Measurements from ENCODE around the gene PKIG. TPM values are rescaled to one million over a fixed set of nuclear protein-coding genes. Genes with fewer than 3 reads are reported as not detected.

PKIG gene
- total RNA-seq, 1 experiment from 2014 or later: 20.1 TPM

DNA sequence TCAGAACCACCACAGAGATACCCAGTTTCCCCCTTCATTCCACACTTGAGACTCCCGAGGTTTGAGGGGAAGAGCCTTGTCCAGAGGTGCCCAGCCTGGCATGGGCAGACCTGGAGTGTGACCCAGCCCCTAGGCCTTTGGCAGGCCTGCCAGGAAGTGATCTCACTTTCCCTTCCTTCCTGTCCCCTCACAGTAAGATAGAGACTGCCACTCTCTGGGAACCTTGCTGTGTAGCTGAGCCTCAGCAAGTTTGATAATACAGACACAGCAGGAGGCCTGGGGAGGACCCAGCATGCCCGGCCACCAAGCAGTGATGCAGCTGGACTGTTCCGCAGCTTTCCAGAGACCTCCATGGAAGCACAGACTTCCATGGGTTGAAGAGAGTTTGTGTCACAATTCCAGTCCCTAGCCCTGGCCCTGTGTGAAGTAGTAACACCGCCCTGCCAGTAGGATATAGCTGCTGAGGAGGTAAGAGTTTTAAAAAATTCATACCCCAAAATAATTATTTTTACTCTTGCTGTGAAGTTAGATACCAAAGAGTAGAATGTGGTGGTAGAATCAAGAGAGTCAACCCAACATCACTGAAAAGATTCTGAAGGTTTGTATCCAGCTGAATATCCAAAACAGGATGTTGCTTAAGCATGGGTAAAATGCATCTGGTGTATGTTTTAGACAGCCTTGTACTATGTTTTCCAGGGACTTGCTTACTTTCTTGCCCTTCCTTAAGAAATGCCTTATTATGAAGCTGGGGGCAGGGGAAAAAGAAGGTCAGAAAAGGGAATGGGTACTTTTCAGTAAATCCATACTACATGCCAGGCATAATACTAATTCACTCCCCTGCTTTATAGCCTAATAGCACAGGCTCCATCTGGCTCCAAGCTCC is 16.3 kb downstream of the PKIG start:
- Histone ChIP-seq H3K27ac (ENCODE audit: low read depth, low read length) (no peak overlapping the region), H3K27me3 (ENCODE audit: insufficient read depth, low read length) (no peaks in the 10 kb centered on the region), H3K4me2 (ENCODE audit: low read length) (no peak overlapping the region), H3K9ac (ENCODE audit: low read length) (no peak overlapping the region), H4K20me1 (ENCODE audit: insufficient read depth) (no peaks in the 10 kb centered on the region), H3K4me1 (ENCODE audit: control insufficient read depth in 1 of 2, insufficient read depth in 2 of 2, low read length in 2 of 2) (peaks cover 0 to 3% of the 10 kb centered on the region in 2 experiments; a peak in 1 of 4 replicates), H3K36me3 (ENCODE audit: control insufficient read depth in 1 of 2, insufficient read depth in 2 of 2, low read length in 2 of 2) (no peaks in the 10 kb centered on the region), H3K9me2 (ENCODE audit: insufficient read depth) (no peaks in the 10 kb centered on the region), H3K9me3 (ENCODE audit: control insufficient read depth in 1 of 2, insufficient read depth in 1 of 2, low read depth in 1 of 2, low read length in 2 of 2) (no peaks in the 10 kb centered on the region), H2AFZ (ENCODE audit: low read depth, low read length, poor library complexity, severe bottlenecking) (no peak overlapping the region), H3K4me3 (replicated peaks in 1 of 2; ENCODE audit: low read depth in 1 of 2, low read length in 2 of 2) (no peak overlapping the region), H3K79me2 (ENCODE audit: insufficient read depth, low read length) (no peaks in the 10 kb centered on the region)
- ATAC-seq (no peak; the same call in 1 of the 2 replicates), DNase-seq (ENCODE audit: low read depth, low spot score) (no peak)
- TF ChIP-seq ZFX (IDR thresholded peaks at IDR 0.05): no peak
- TF ChIP-seq YY1 (IDR thresholded peaks at IDR 0.05; ENCODE audit: extremely low read depth, insufficient replicate concordance, low read depth, low read length): no peak
- TF ChIP-seq, protein P1, sequence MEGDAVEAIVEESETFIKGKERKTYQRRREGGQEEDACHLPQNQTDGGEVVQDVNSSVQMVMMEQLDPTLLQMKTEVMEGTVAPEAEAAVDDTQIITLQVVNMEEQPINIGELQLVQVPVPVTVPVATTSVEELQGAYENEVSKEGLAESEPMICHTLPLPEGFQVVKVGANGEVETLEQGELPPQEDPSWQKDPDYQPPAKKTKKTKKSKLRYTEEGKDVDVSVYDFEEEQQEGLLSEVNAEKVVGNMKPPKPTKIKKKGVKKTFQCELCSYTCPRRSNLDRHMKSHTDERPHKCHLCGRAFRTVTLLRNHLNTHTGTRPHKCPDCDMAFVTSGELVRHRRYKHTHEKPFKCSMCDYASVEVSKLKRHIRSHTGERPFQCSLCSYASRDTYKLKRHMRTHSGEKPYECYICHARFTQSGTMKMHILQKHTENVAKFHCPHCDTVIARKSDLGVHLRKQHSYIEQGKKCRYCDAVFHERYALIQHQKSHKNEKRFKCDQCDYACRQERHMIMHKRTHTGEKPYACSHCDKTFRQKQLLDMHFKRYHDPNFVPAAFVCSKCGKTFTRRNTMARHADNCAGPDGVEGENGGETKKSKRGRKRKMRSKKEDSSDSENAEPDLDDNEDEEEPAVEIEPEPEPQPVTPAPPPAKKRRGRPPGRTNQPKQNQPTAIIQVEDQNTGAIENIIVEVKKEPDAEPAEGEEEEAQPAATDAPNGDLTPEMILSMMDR (IDR thresholded peaks at IDR 0.05 in 2 of 3, conservative IDR thresholded peaks at IDR 0.05 in 1 of 3; ENCODE audit: borderline replicate concordance in 1 of 3, insufficient read depth in 1 of 3, low read depth in 2 of 3, low read length in 2 of 3): 0 out of 6 replicates have a peak, but pooled peaks of 2 of the 3 experiments have one; percentile 17 to 21
- intact Hi-C loops (cut with micrococcal nuclease): no loop called here
- ChIA-PET CTCF (no interaction called here), POLR2A (no interaction called here), RAD21 (ENCODE audit: low non-redundant PET in 1 of 2, low total read pairs in 2 of 2, uncharacterized antibody in 2 of 2, unreplicated experiment in 2 of 2) (no interaction called here)
- BruUV-seq (replicated peaks): no TSS peak

- POLR2A ChIA-PET: no interaction called here
- H3K79me2 ChIP-seq (ENCODE audit: insufficient read depth, low read length): no peaks in the 10 kb centered on the region
- no peaks in the 10 kb centered on the region for H3K27me3 ChIP-seq (ENCODE audit: insufficient read depth, low read length)
- H3K4me2 ChIP-seq (ENCODE audit: low read length): no peak overlapping the region
- RAD21 ChIA-PET (ENCODE audit: low non-redundant PET in 1 of 2, low total read pairs in 2 of 2, uncharacterized antibody in 2 of 2, unreplicated experiment in 2 of 2): no interaction called here
- H3K9me3 ChIP-seq (ENCODE audit: control insufficient read depth in 1 of 2, insufficient read depth in 1 of 2, low read depth in 1 of 2, low read length in 2 of 2): no peaks in the 10 kb centered on the region
- CTCF ChIA-PET: no interaction called here
- intact Hi-C loops (cut with micrococcal nuclease): no loop called here
- no peak overlapping the region for H3K9ac ChIP-seq (ENCODE audit: low read length)
- no peaks in the 10 kb centered on the region for H3K9me2 ChIP-seq (ENCODE audit: insufficient read depth)
- H3K4me3 ChIP-seq (replicated peaks in 1 of 2; ENCODE audit: low read depth in 1 of 2, low read length in 2 of 2): no peak overlapping the region
- DNase-seq (ENCODE audit: low read depth, low spot score): no peak
- H3K36me3 ChIP-seq (ENCODE audit: control insufficient read depth in 1 of 2, insufficient read depth in 2 of 2, low read length in 2 of 2): no peaks in the 10 kb centered on the region
- no peak for ATAC-seq
- peaks cover 0 to 3% of the 10 kb centered on the region in 2 experiments; a peak in 1 of 4 replicates for H3K4me1 ChIP-seq (ENCODE audit: control insufficient read depth in 1 of 2, insufficient read depth in 2 of 2, low read length in 2 of 2)
- no peak overlapping the region for H2AFZ ChIP-seq (ENCODE audit: low read depth, low read length, poor library complexity, severe bottlenecking)
- no peak overlapping the region for H3K27ac ChIP-seq (ENCODE audit: low read depth, low read length)
- no peaks in the 10 kb centered on the region for H4K20me1 ChIP-seq (ENCODE audit: insufficient read depth)
- TF ChIP-seq, protein P1 (IDR thresholded peaks at IDR 0.05 in 2 of 3, conservative IDR thresholded peaks at IDR 0.05 in 1 of 3; ENCODE audit: borderline replicate concordance in 1 of 3, insufficient read depth in 1 of 3, low read depth in 2 of 3, low read length in 2 of 3): no peak
- TF ChIP-seq POLR2AphosphoS5 (IDR thresholded peaks at IDR 0.05; ENCODE audit: low read depth, low read length) (no peak), SIN3A (IDR thresholded peaks at IDR 0.05; ENCODE audit: low read depth) (no peak), JUND (IDR thresholded peaks at IDR 0.05) (no peak), EGR1 (IDR thresholded peaks at IDR 0.05; ENCODE audit: low read depth) (no peak), ZNF274 (IDR thresholded peaks at IDR 0.05; ENCODE audit: low read depth, low read length) (no peak)
- TF ChIP-seq, protein P2, sequence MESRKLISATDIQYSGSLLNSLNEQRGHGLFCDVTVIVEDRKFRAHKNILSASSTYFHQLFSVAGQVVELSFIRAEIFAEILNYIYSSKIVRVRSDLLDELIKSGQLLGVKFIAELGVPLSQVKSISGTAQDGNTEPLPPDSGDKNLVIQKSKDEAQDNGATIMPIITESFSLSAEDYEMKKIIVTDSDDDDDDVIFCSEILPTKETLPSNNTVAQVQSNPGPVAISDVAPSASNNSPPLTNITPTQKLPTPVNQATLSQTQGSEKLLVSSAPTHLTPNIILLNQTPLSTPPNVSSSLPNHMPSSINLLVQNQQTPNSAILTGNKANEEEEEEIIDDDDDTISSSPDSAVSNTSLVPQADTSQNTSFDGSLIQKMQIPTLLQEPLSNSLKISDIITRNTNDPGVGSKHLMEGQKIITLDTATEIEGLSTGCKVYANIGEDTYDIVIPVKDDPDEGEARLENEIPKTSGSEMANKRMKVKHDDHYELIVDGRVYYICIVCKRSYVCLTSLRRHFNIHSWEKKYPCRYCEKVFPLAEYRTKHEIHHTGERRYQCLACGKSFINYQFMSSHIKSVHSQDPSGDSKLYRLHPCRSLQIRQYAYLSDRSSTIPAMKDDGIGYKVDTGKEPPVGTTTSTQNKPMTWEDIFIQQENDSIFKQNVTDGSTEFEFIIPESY (IDR thresholded peaks at IDR 0.05; ENCODE audit: extremely low read depth, insufficient replicate concordance, low read length): no peak
- no TSS peak for BruUV-seq (replicated peaks)
Measured at GRCh38 chr20:44599715-44600114, 17.3 kb downstream of the PKIG start.
